SK-N-SH treated with all-trans-retinoic acid at 6 μM for 48 hours (cell line): ENCODE results near the gene VMO1.

Source experiments
- ATAC-seq: fragments of 200-7000 bp; cut with Tn5 transposase; 3 replicates; pipeline ENCODE4 v1.9.1; 2020; ENCODE audit warnings: mild to moderate bottlenecking, moderate library complexity
- CREB5 ChIP-seq: fragments of 250-450 bp; sonication (Bioruptor Pico); IDR thresholded peaks from 2 replicates; pipeline ENCODE4 v1.5.1; 2020; ENCODE audit warnings: low read depth, mild to moderate bottlenecking, moderate library complexity
- CSDC2 ChIP-seq: fragments of 250-450 bp; sonication (Bioruptor Pico); IDR thresholded peaks from 2 replicates; pipeline ENCODE4 v1.5.0; 2020; ENCODE audit warnings: mild to moderate bottlenecking, moderate library complexity
- CSRNP3 ChIP-seq: fragments of 250-450 bp; sonication (Bioruptor Pico); IDR thresholded peaks from 2 replicates; pipeline ENCODE4 v1.5.1; 2021; ENCODE audit warnings: mild to moderate bottlenecking, moderate library complexity
- GLIS3 ChIP-seq: fragments of 250-450 bp; sonication (Bioruptor Pico); IDR thresholded peaks from 2 replicates; pipeline ENCODE4 v1.5.0; 2020; ENCODE audit warnings: mild to moderate bottlenecking, moderate library complexity
- ISL1 ChIP-seq: fragments of 250-450 bp; sonication (Bioruptor Pico); IDR thresholded peaks from 2 replicates; pipeline ENCODE4 v2.1.2; 2022; ENCODE audit warnings: mild to moderate bottlenecking, moderate library complexity
- PATZ1 ChIP-seq: fragments of 250-450 bp; sonication (Bioruptor Pico); IDR thresholded peaks from 2 replicates; pipeline ENCODE4 v1.8.0; 2020; ENCODE audit warnings: mild to moderate bottlenecking, moderate library complexity, borderline replicate concordance
- POU6F1 ChIP-seq: fragments of 250-450 bp; sonication (Bioruptor Pico); IDR thresholded peaks from 2 replicates; pipeline ENCODE4 v1.8.0; 2021; ENCODE audit warnings: low read depth, mild to moderate bottlenecking, moderate library complexity, borderline replicate concordance
- PPARA ChIP-seq: fragments of 250-450 bp; sonication (Bioruptor Pico); IDR thresholded peaks from 2 replicates; pipeline ENCODE4 v1.5.0; 2020; ENCODE audit warnings: mild to moderate bottlenecking, borderline replicate concordance
- RARB ChIP-seq: fragments of 250-450 bp; sonication (Bioruptor Pico); IDR thresholded peaks from 2 replicates; pipeline ENCODE4 v1.8.0; 2021; ENCODE audit warnings: mild to moderate bottlenecking, moderate library complexity
- SNAI2 ChIP-seq: fragments of 250-450 bp; sonication (Bioruptor Pico); IDR thresholded peaks from 2 replicates; pipeline ENCODE4 v1.5.0; 2020; ENCODE audit warnings: mild to moderate bottlenecking, moderate library complexity
- TCF4 ChIP-seq: fragments of 250-450 bp; sonication (Bioruptor Pico); IDR thresholded peaks from 2 replicates; pipeline ENCODE4 v1.8.0; 2021; ENCODE audit warnings: mild to moderate bottlenecking, moderate library complexity, borderline replicate concordance
- TOX ChIP-seq: fragments of 250-450 bp; sonication (Bioruptor Pico); IDR thresholded peaks from 2 replicates; pipeline ENCODE4 v1.8.0; 2021; ENCODE audit warnings: mild to moderate bottlenecking, moderate library complexity, borderline replicate concordance
- TSHZ2 ChIP-seq: fragments of 250-450 bp; sonication (Bioruptor Pico); IDR thresholded peaks from 2 replicates; pipeline ENCODE4 v1.5.0; 2020; ENCODE audit warnings: mild to moderate bottlenecking, moderate library complexity
- ZC3H10 ChIP-seq: fragments of 250-450 bp; sonication (Bioruptor Pico); IDR thresholded peaks from 2 replicates; pipeline ENCODE4 v1.5.1; 2021; ENCODE audit warnings: mild to moderate bottlenecking, moderate library complexity
- ZFP3 ChIP-seq: fragments of 250-450 bp; sonication (Bioruptor Pico); IDR thresholded peaks from 2 replicates; pipeline ENCODE4 v1.5.0; 2020; ENCODE audit warnings: mild to moderate bottlenecking, moderate library complexity
- ZFP30 ChIP-seq: fragments of 450-650 bp; formaldehyde crosslinking; IDR thresholded peaks from 2 replicates; pipeline ENCODE4 v1.5.0; 2022; ENCODE audit warnings: mild to moderate bottlenecking, moderate library complexity
- ZNF565 ChIP-seq: fragments of 450-650 bp; formaldehyde crosslinking; conservative IDR thresholded peaks from 2 replicates; pipeline ENCODE4 v1.5.0; 2020; ENCODE audit warnings: low read depth, mild to moderate bottlenecking, moderate library complexity
- ZNF70 ChIP-seq: fragments of 450-650 bp; formaldehyde crosslinking; IDR thresholded peaks from 2 replicates; pipeline ENCODE4 v1.5.0; 2020; ENCODE audit warnings: mild to moderate bottlenecking, moderate library complexity
- ZNF8 ChIP-seq: fragments of 450-650 bp; formaldehyde crosslinking; IDR thresholded peaks from 2 replicates; pipeline ENCODE4 v1.5.0; 2020; ENCODE audit warnings: mild to moderate bottlenecking, moderate library complexity

Gene VMO1

GRCh38 chr17:4742133-4742532, 44.0 kb downstream of the VMO1 start:
- TF ChIP-seq TOX, result no peak
- TF ChIP-seq ZNF565 (CRISPR knock-in tag), result no peak
- TF ChIP-seq ZNF8 (CRISPR knock-in tag), result no peak
- TF ChIP-seq CSRNP3 (CRISPR knock-in tag), result no peak
- TF ChIP-seq SNAI2 (CRISPR knock-in tag), result no peak
- no peak for TF ChIP-seq RARB (CRISPR knock-in tag)
- no peak for ATAC-seq

- no peak for ATAC-seq
- TF ChIP-seq TCF4 (CRISPR knock-in tag) (no peak), TOX (no peak), PATZ1 (CRISPR knock-in tag) (no peak), SNAI2 (CRISPR knock-in tag) (no peak), PPARA (CRISPR knock-in tag) (no peak), ZFP30 (CRISPR knock-in tag) (no peak), CSDC2 (CRISPR knock-in tag) (no peak), CSRNP3 (CRISPR knock-in tag) (no peak), RARB (CRISPR knock-in tag) (no peak), ZFP3 (CRISPR knock-in tag) (no peak), CREB5 (CRISPR knock-in tag) (no peak), ZC3H10 (CRISPR knock-in tag) (no peak), GLIS3 (CRISPR knock-in tag) (no peak), ZNF8 (CRISPR knock-in tag) (no peak), ZNF70 (CRISPR knock-in tag) (no peak), TSHZ2 (CRISPR knock-in tag) (no peak), POU6F1 (no peak)
Measured at GRCh38 chr17:4741544-4741943, 44.6 kb downstream of the VMO1 start.

GRCh38 chr17:4740584-4740983, 45.6 kb downstream of the VMO1 start:
- TF ChIP-seq CSDC2 (CRISPR knock-in tag) (no peak), ISL1 (CRISPR knock-in tag) (no peak), PPARA (CRISPR knock-in tag) (no peak), TSHZ2 (CRISPR knock-in tag) (no peak)
- no peak for ATAC-seq
